GM06990 (cell line): ENCODE results near the gene CYS1.

Experiments
- DNase-seq: peaks from one replicate; pipeline ENCODE4 v3.0.0-alpha.2; 2011; ENCODE audit not compliant: insufficient read length; ENCODE audit errors: extremely low read depth
- H3K27me3 ChIP-seq: replicated peaks from 2 replicates; pipeline ENCODE4 v1.6.0; 2011; ENCODE audit warnings: low read length; ENCODE audit not compliant: control insufficient read depth, insufficient read depth
- H3K36me3 ChIP-seq: 2 replicates; pipeline ENCODE4 v1.5.1; 2011; ENCODE audit warnings: low read length; ENCODE audit not compliant: control insufficient read depth, insufficient read depth
- H3K4me3 ChIP-seq: replicated peaks from 2 replicates; pipeline ENCODE4 v1.5.1; 2011; ENCODE audit warnings: low read depth, mild to moderate bottlenecking, control low read depth, low read length
- CTCF ChIP-seq: IDR thresholded peaks from 2 replicates; pipeline ENCODE4 v1.5.1; 2011; ENCODE audit warnings: low read length, control low read depth, mild to moderate bottlenecking, inconsistent platforms; ENCODE audit not compliant: insufficient read depth, poor library complexity, severe bottlenecking

Gene CYS1

GRCh38 chr2:10036095-10036884, 43.9 kb downstream of the CYS1 start:
- DNase-seq = no peak
- peak; percentile 39 for TF ChIP-seq CTCF
- Histone ChIP-seq H3K36me3 (no peaks in the 10 kb centered on the region), H3K4me3 (no peak overlapping the region), H3K27me3 (no peaks in the 10 kb centered on the region; the same call in 1 of the 2 replicates)

GRCh38 chr2:10035633-10036032, 44.6 kb downstream of the CYS1 start:
- Histone ChIP-seq H3K4me3 (no peak overlapping the region), H3K27me3 (no peaks in the 10 kb centered on the region; the same call in 1 of the 2 replicates), H3K36me3 (no peaks in the 10 kb centered on the region)
- TF ChIP-seq CTCF = no peak
- DNase-seq = no peak

DNA sequence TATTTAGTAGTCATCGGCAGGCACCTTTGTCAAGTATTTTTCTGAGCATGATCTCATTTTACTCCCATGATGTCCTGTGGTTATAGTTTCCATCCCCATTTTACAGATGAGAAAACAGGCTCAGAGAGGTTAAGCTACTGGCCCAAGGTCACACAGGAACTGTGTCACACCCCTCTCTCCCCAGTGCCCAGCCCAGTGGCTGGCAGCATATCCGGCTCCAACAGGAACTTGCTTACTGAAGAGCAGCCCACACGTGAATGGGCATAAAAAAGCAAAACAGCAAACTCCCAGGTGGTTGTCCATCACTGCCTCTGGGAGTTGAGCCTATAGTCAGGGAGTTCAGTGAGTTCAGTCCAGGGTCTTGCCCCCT, 45.2 kb downstream of the CYS1 start:
- Histone ChIP-seq H3K4me3 (no peak overlapping the region), H3K36me3 (no peaks in the 10 kb centered on the region), H3K27me3 (no peaks in the 10 kb centered on the region; the same call in 1 of the 2 replicates)
- DNase-seq = no peak
- no peak for TF ChIP-seq CTCF

GRCh38 chr2:10034333-10035052, 45.7 kb downstream of the CYS1 start:
- H3K36me3 ChIP-seq = no peaks in the 10 kb centered on the region
- DNase-seq = no peak
- no peak for TF ChIP-seq CTCF
- H3K27me3 ChIP-seq = no peaks in the 10 kb centered on the region; the same call in 1 of the 2 replicates
- no peak overlapping the region for H3K4me3 ChIP-seq

DNA sequence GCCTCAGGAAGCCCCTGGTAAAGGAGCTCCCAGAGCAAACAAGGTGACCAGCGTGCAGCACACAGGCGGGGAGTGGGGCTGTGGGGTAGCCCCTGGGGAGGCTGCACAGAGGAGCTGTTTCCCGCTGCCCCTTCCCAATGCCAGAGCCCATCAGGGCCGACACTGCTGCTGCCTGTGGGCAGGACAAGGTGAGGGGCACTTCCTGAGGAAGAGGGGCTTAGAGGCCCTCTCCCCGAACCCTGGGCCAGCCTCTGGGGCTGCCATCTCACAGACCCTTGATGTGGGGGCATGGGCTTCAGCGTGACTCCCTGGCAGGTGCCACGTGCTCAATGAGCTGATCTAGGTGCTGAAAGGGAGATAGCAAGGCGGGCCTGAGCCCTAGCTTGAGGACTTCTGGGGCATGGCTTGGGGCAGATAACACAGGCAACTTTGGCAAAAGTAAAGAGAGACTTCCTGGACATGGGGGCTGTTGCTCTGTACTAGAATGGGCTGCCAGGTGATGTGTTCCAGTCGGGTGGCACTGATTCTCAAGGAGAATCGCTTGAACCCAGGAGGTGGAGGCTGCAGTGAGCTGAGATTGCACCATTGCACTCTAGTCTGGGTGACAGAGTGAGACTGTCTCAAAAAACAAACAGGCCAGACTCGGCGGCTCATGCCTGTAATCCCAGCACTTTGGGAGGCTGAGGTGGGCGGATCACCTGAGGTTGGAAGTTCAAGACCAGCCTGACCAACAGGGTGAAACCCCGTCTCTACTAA, 46.8 kb downstream of the CYS1 start:
- Histone ChIP-seq H3K27me3 (no peaks in the 10 kb centered on the region; the same call in 1 of the 2 replicates), H3K4me3 (no peak overlapping the region), H3K36me3 (no peaks in the 10 kb centered on the region)
- DNase-seq = no peak
- TF ChIP-seq CTCF = no peak
